ENCODE data around the gene NTF3. TPM values are rescaled to one million over a fixed set of nuclear protein-coding genes. Genes with fewer than 3 reads are reported as not detected.

NTF3 gene
- total RNA-seq, 6 experiments from 2014 or later = 5.2 to 9.5 (median 8.6) TPM

- Mint-ChIP-seq H3K4me1 (ENCODE audit: low read depth) (peaks cover 12% of the 10 kb centered on the region), H3K9me3 (no peaks in the 10 kb centered on the region), H3K4me3 (no peak overlapping the region), H3K36me3 (ENCODE audit: low read depth) (no peaks in the 10 kb centered on the region), H3K27me3 (ENCODE audit: insufficient read depth) (no peaks in the 10 kb centered on the region), H3K27ac (no peak overlapping the region)
- DNase-seq = no peak
- TF ChIP-seq, protein P1, sequence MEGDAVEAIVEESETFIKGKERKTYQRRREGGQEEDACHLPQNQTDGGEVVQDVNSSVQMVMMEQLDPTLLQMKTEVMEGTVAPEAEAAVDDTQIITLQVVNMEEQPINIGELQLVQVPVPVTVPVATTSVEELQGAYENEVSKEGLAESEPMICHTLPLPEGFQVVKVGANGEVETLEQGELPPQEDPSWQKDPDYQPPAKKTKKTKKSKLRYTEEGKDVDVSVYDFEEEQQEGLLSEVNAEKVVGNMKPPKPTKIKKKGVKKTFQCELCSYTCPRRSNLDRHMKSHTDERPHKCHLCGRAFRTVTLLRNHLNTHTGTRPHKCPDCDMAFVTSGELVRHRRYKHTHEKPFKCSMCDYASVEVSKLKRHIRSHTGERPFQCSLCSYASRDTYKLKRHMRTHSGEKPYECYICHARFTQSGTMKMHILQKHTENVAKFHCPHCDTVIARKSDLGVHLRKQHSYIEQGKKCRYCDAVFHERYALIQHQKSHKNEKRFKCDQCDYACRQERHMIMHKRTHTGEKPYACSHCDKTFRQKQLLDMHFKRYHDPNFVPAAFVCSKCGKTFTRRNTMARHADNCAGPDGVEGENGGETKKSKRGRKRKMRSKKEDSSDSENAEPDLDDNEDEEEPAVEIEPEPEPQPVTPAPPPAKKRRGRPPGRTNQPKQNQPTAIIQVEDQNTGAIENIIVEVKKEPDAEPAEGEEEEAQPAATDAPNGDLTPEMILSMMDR (IDR thresholded peaks at IDR 0.05) = no peak
Observed at GRCh38 chr12:5514545-5514944, 82.6 kb downstream of the NTF3 start.

- no peaks in the 10 kb centered on the region for H3K27me3 Mint-ChIP-seq (ENCODE audit: insufficient read depth)
- H3K36me3 Mint-ChIP-seq (ENCODE audit: low read depth) = no peaks in the 10 kb centered on the region
- H3K4me3 Mint-ChIP-seq = no peak overlapping the region
- H3K27ac Mint-ChIP-seq = no peak overlapping the region
- H3K4me1 Mint-ChIP-seq (ENCODE audit: low read depth) = peaks cover 12% of the 10 kb centered on the region
- no peak for DNase-seq
- no peaks in the 10 kb centered on the region for H3K9me3 Mint-ChIP-seq
- TF ChIP-seq, protein P1 (IDR thresholded peaks at IDR 0.05) = no peak
Observed at GRCh38 chr12:5515458-5515857, 83.5 kb downstream of the NTF3 start.

DNA sequence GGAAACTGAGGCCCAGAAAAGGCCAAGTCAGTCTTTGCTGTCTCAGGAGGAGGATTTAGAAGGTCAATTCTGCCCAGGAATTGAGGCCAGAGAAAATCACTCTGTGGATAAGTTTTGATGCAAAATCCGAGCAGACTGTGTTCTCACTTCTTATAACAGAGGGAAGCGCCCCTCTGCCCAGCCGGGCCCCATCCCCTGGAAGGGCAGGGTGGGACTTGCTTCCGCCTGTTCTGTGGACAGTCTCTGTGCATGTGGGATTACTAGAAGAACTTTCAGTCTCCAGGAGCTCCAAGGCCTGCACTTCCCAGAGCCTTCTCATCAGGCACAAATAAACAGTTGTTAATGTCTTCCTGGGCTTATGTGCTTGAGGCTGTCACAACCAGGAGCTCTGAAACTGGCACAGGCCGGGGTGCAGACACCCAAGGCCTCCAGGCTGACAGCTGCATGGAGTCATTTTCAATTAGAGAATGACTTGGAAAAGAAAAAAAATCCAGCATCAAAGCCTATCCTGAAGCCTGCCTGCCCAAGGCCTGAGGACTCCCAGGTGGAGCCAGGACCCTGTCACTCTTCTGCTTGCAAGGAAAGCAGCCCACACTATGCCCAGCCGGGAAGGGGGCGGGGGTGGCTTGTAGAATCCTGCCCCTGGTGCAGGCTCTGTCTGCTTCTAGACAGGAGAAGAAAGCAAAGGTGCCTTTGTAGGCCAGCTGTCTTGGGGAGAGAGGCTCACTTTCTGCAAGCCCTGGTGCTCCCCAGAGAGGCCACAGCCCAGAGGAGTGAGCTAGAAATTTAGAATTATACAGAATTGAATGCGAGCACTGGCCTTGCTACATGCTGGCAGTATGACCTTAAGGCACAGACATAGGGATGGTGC lies 84.7 kb downstream of the NTF3 start:
- no peak overlapping the region for H3K27ac Mint-ChIP-seq
- no peak for DNase-seq
- TF ChIP-seq, protein P1 (IDR thresholded peaks at IDR 0.05) = no peak
- H3K27me3 Mint-ChIP-seq (ENCODE audit: insufficient read depth) = peaks cover 1% of the 10 kb centered on the region; the same call in 1 of the 2 replicates
- peaks cover 4% of the 10 kb centered on the region for H3K4me1 Mint-ChIP-seq (ENCODE audit: low read depth)
- H3K4me3 Mint-ChIP-seq = no peak overlapping the region
- no peaks in the 10 kb centered on the region for H3K36me3 Mint-ChIP-seq (ENCODE audit: low read depth)
- H3K9me3 Mint-ChIP-seq = no peaks in the 10 kb centered on the region

DNA sequence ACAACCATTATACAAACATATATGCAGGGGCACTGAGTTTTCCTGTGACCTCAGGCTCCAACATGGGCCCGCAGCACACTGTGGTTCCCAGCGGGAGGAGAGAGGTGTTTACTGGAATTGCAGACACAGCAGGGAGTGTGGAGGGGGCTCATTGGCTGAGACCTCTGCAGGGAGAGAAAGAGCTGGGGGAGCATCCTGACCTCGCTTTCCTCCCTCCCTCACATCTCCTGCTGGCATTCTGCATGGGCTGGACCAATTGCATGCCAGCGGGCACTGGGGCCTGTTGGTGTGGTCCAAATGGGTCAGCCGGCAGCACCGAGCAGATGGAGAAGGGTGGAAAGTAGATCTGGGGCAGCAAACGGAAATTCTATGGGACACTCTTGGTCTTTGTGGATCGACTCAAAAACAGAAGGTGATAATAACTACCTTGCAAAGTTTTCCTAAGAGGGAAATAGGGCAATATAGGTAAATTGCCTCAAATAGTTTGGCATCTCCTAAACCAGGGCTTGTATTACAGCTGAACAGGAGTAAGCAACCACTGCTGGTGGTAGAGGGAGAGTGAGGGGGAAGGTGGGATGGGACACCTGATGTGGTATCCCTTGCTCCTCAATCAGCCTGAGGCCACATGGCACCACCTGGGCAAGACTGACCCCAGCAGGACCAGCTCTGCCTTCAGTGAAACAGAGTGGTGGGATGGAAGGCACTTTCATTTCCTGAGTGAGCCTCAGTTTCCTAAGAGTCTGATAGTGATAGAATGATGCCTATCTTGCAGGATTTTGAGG lies 86.9 kb downstream of the NTF3 start:
- Mint-ChIP-seq H3K27me3 (ENCODE audit: insufficient read depth) (peaks cover 2% of the 10 kb centered on the region; the same call in 1 of the 2 replicates), H3K9me3 (no peaks in the 10 kb centered on the region), H3K27ac (no peak overlapping the region), H3K4me3 (no peak overlapping the region), H3K36me3 (ENCODE audit: low read depth) (no peaks in the 10 kb centered on the region), H3K4me1 (ENCODE audit: low read depth) (no peaks in the 10 kb centered on the region)
- DNase-seq = no peak
- TF ChIP-seq, protein P1 (IDR thresholded peaks at IDR 0.05) = no peak

GRCh38 chr12:5520037-5520436 lies 88.1 kb downstream of the NTF3 start:
- TF ChIP-seq, protein P1 (IDR thresholded peaks at IDR 0.05) = no peak
- Mint-ChIP-seq H3K4me3 (no peak overlapping the region), H3K4me1 (ENCODE audit: low read depth) (no peaks in the 10 kb centered on the region), H3K27me3 (ENCODE audit: insufficient read depth) (peaks cover 3% of the 10 kb centered on the region), H3K36me3 (ENCODE audit: low read depth) (no peaks in the 10 kb centered on the region), H3K9me3 (no peaks in the 10 kb centered on the region), H3K27ac (no peak overlapping the region)
- DNase-seq = no peak

All from HFFc6 (cell line).